ENCODE measurements around the gene JAG1. TPM values are rescaled to one million over a fixed set of nuclear protein-coding genes. Genes with fewer than 3 reads are reported as not detected.

JAG1 gene
- polyA plus RNA-seq, 3 donors: 167 to 235 (median 210) TPM

- no peak for DNase-seq
Observed at GRCh38 chr20:10707068-10707467, 33.3 kb upstream of the JAG1 start.

GRCh38 chr20:10706460-10706811, 32.6 kb upstream of the JAG1 start:
- no peak for DNase-seq

DNA sequence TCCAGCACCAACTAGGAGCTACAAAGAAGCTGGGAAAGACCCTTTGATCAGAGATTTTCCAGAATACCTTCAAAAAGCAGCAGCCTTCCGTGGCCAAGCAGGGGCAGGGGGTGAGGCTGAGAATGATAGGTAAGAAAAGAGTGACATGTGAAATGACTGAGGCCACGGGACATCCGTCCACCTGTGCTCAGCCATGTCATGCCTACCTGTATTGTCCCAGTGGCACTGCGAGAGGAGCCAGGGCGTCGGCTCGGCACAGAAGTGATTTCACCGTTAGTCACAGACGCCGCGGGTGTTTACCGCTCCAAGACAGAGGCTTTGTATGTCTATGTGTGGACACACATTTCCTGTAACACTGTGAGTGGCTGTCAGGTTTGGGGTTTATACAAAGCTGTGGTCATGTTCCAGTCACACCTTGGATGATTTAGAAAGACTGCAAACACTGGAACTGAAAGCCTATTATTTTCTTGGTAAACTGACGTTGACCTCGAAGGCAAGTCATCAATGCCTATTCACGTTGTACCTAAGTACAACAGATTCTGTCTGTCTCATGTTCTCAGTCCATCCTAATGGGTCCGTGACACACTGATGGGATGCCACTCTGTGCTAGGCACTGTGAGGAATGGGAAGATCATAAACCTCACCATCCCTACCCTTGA, 32.1 kb upstream of the JAG1 start:
- no peak for DNase-seq

DNA sequence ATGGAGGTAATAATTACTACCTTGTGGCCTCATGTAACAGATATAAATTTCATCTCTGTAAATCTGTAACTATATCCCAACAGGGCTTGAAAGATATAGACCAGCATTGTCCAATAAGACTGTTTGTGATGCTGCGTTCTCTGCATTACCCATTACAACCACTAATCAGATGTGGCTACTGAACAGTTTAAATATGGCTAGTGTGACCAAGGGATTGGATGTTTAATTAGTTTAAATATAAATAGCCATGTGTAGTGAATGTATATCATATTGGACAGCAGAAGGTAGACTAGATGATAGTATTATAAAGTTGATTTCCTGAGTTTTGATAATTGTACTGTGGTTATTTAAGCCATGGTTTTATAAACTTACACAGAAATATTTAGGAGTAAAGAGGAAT, 27.8 kb upstream of the JAG1 start:
- DNase-seq: no peak

- no peak for DNase-seq
Observed at GRCh38 chr20:10699941-10700340, 26.1 kb upstream of the JAG1 start.

DNA sequence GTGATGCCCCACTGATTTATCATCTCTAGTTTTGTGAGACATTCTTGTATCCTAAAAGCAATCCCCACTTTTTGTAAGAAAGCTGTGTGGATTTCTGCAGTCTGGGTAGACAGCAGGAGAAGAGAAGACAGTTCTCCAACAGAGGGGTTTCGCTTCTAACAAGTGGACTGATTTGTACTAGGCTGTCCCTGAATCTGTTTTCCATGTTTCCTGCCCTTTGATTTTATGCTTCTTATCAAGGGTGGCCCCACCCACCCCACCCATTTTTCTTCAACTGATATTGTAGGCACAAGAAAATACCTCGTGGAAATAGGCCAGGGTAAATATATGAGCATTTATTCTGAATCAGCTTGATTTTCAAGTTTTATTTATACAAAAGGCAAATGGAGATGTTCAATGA, 25.7 kb upstream of the JAG1 start:
- no peak for DNase-seq

DNA sequence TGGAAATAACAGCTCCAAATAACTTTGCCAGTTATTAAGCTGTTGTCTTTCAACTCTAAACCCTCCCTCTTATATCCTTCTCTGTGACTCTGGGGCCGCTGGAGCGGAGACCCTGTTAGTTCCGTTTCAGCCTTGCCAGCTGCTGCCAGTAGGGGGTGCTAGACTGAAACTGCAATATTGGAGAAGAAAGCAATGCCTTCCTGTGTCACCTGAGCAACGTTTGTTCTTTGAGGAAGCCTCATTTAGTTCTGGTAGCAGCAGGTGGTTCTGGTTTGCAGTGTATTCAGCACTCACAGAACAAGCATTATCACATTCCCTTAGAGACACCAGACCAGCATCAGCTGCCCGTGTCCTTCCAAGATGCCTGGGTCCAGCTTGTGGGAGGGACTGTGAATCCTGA, 22.9 kb upstream of the JAG1 start:
- DNase-seq: no peak

GRCh38 chr20:10689385-10689784, 15.6 kb upstream of the JAG1 start:
- no peak for DNase-seq

GRCh38 chr20:10687895-10688294, 14.1 kb upstream of the JAG1 start:
- DNase-seq: no peak

DNA sequence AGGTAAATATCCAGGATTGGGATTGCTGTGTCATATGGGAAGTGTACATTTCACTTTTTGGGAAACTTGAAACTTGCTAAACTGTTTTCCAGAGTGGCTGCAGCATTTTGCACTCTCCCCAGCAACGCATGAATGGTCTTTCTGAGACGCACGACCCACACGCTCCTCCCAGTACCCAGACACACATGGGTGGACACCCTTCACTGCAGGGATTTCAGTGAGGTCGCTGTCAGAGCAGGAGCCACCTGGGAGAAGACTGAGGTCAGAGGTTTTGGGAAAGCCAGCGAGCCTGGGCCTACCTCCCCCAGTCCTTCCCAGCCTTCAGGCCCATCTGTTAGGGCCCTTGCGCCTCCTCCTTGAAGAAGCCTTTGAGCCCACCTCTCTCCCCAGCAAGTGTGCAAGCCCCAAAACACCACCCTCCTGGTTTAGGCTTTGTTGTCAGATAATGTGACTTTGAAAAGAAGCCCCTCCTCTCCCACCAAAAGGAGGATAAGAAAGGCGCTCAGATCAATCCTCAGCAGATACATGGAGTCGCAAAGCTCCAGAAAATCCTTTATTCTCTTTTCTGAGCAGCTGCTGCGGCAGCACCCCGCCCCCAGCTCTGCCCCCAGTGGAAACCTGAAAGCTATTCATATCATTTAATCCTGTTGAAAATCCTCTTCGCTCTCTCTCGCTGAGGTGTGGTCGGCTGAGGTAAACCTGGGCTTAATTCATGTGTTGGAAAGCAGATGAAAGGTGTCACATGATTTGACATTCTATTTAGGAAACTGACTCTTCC, 12.7 kb upstream of the JAG1 start:
- no peak for DNase-seq

DNA sequence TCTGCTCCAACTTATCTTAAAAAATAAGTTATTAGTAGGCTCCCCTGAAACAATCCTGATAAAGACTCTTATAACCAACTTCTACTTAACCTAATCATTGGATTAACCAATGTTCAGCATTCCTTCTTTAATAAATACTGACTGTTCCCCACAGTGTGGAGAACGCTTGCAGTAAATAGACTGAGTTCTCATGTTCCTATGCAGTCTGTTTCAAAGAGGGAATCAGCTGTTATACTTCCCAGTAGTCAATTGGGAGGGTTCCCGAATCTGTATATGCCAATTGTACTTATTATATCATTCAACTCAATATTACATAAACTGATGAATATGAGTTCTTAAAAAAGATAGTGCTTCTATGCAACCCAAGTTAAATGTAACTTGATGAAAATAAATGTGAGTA, 9.7 kb upstream of the JAG1 start:
- no peak for DNase-seq

GRCh38 chr20:10682939-10683338, 9.1 kb upstream of the JAG1 start:
- DNase-seq: no peak

DNA sequence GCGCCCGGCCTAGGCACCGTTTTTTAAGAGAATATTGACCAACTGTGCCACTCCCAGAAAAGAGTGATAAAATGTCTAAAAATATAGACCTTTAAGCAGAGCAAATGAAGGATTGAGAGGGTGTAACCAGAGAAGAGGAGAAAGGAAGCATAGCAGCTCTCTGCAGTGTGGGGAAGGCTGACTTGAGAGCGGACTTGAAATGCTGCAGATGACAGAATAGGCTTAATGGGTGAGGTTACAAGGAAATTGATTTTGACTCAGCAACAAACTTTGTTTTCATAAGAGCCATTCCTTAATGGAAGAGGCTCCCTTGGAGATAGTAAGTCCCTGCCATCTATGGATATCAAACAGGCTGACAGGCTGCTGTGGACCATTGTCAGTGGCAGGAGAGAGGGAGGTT, 7.7 kb upstream of the JAG1 start:
- DNase-seq: no peak

DNA sequence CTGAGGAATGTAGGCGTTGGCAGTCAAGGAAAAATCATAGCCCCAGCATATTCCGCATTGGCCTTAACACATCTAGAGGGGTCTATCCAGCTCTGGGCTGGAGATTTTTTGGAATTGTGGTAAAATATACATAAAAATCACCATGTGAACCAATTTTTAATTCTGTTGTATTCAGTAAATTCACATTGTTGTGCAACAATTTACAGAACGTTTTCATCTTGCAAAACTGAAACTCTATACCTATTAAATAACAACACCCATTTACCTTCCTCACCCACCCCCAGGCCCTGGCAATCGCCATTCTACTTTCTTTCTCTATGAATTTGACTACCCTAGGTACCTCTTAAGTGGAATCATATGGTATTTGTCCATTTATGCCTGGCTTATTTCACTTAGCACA, 6.8 kb upstream of the JAG1 start:
- no peak for DNase-seq

DNA sequence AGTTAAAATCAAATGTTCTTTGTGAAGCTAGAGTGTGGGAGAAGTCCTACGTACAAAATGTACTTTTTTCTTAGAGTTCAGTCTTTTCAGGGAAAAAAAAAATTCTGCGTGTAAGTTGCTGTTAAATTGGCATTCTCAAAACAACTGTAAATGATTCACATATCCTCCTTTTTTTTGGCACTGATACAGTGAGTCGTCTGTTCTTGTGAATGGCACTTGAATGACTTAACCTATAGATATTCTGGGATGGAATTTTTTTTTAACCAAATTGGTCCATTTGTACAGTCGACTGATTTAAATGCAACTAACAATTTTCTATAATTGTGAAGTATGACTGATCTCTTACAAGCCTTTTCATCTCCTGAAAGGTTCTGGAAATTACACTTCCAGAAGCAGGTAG, 5.5 kb upstream of the JAG1 start:
- no peak for DNase-seq

DNA sequence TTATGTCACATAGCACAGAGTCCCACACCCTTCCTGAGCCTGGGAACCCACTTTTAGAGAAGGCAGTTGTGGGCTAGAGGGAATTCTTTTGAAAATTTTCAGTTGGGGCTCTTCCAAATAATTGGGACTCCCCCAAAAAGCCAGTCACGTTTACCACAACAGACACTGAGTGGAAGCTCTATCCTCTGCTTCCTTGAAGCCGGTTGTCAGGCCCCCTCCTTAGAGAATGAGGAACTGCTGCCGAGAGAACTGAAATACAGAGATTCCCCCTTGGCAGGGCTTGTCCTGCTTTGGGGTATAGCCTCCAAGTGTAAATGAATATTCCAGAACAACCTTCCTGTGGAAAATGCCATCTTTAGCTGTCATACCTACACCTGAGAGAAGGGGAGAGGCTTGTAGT, 2.7 kb upstream of the JAG1 start:
- no peak for DNase-seq

DNA sequence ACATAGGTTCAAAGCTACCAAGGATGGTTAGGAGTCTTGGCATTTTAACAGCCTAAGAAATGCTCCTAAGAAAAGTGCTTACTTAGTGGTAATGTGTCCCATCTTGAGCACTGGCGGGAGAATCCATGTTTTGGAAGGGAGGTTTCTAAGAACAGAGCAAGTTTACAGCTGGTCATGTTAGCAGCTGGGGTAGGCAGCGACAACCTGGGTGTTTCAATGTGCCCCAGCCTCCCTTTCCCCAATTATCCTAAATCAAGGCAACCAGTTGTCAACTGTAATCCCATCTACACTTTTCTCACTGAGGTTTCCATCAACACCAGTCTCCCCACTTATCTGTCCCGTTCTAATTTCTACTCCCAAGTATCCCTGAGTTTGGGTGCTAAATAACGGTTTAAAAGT, 1.6 kb upstream of the JAG1 start:
- no peak for DNase-seq

- peak; percentile 79 for DNase-seq
Observed at GRCh38 chr20:10674684-10675449, 1.1 kb upstream of the JAG1 start.

DNA sequence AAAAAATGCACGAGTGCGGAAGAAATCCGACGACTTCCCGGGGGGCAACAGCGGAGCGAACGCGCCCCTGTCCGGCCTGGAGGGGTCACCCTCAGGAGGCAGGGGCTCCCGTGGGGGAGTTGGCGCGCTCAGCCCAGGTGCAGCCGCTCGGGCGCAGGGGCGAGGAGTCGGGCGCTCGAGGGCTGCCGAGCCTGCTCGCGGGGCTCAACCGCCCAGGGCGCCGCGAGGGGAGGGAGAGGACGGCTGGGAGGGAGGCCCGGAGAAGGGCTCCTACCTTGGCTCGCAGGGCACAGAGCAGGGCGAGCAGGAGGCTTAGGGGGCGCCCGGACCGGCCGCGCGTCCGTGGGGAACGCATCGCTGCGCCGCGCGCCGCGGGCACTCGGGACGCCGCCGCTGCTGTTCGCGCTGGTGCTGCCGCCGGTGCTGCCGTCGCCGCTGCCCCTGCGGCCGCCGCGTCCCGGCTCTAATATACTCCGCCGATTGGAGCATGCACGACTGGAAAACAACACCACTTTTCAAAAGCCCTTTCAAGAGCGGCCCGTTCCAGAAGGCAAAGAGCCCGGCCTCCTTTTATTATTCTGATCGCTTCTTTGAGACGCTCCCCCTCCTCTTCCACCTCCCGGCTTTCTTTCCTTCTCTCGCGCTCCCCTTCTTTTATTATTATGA, 490 bp downstream of the JAG1 start:
- peak; percentile 48 for DNase-seq

- no peak for DNase-seq
Observed at GRCh38 chr20:10672624-10673127, 1.1 kb downstream of the JAG1 start.

DNA sequence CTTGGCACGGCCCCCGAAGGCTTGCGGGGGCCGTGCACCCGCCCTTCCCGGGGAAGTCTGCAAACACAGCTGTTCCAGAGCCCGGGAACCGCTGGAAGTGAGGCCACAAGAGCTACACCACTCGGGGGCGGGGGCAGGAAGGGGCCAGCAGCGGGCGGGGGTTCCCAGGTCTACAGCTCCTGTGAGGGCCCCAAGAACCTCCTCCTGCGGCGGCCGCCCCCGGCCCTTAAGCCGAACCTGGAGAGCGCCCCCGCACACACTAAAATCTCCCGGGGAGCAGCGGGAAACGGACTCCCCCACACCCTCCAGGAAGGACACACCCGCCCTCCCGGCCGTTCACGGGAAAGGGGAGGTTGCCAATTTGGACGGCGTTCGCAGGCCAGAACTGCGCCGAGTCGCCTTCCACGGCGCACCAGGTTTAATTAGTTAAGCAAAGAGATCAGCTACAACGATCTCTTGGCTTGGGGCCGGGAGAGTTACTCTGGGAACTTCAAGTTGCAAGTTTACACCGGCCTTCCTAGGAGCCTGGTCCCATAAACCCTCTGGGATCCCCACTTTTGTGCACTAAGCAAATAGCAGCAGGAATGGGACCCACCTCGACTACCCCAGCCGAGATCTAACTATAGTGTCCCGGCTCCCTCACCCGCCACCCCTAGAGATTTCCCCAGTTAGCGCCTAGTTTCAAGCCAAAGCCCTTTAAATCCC, 1.7 kb downstream of the JAG1 start:
- DNase-seq: no peak
